ENCODE measurements around the gene TRPC5OS. TPM values are rescaled to one million over a fixed set of nuclear protein-coding genes. Genes with fewer than 3 reads are reported as not detected.

TRPC5OS gene
- total and polyA plus RNA-seq, 4 donors, result 0.02 TPM; not detected in 3

- TF ChIP-seq REST (IDR thresholded peaks at IDR 0.05) (no peak), RXRA (IDR thresholded peaks at IDR 0.05) (no peak), MAX (IDR thresholded peaks at IDR 0.05) (no peak), EGR1 (IDR thresholded peaks at IDR 0.05; ENCODE audit: low read depth in 2 of 2) (no peak), FOXA2 (IDR thresholded peaks at IDR 0.05) (no peak)
Measured at GRCh38 chrX:111837197-111837596, 38.8 kb upstream of the TRPC5OS start (continued).

- no peaks in the 10 kb centered on the region for H3K4me1 ChIP-seq (ENCODE audit: control insufficient read depth in 4 of 4, insufficient read depth in 4 of 4, low read length in 3 of 4)
- no peak for DNase-seq (ENCODE audit: low spot score)
- no peak overlapping the region for H3K4me3 ChIP-seq (ENCODE audit: low read depth in 1 of 3, low read length in 3 of 3)
- WGBS, result 75% methylated on average over 4 of the region's 4 CpGs
- H3K36me3 ChIP-seq (ENCODE audit: control insufficient read depth in 4 of 4, insufficient read depth in 3 of 4, low read depth in 1 of 4, low read length in 3 of 4), result no peaks in the 10 kb centered on the region
- H3K9ac ChIP-seq (ENCODE audit: low read depth in 1 of 2, low read length in 2 of 2), result no peak overlapping the region
- H3K9me3 ChIP-seq (ENCODE audit: control insufficient read depth in 4 of 4, low read length in 3 of 4), result no peaks in the 10 kb centered on the region
- TF ChIP-seq ATF3 (IDR thresholded peaks at IDR 0.05), result no peak
- no peak for TF ChIP-seq RAD21 (IDR thresholded peaks at IDR 0.05)
- TF ChIP-seq YY1 (IDR thresholded peaks at IDR 0.05), result no peak
- no peak for TF ChIP-seq ZBTB33 (IDR thresholded peaks at IDR 0.05)
- TF ChIP-seq FOXA2 (IDR thresholded peaks at IDR 0.05), result no peak
- no peak for TF ChIP-seq EGR1 (IDR thresholded peaks at IDR 0.05; ENCODE audit: low read depth in 2 of 2)
- no peak for TF ChIP-seq JUND (IDR thresholded peaks at IDR 0.05)
- no peak for TF ChIP-seq TAF1 (conservative IDR thresholded peaks at IDR 0.05)
- no peak for TF ChIP-seq CTCF (IDR thresholded peaks at IDR 0.05; ENCODE audit: low read depth, low read length, missing input control)
- no peak for TF ChIP-seq HNF4G (IDR thresholded peaks at IDR 0.05)
- no peak for TF ChIP-seq REST (IDR thresholded peaks at IDR 0.05)
- no peak for TF ChIP-seq GABPA (IDR thresholded peaks at IDR 0.05 in 1 of 2, conservative IDR thresholded peaks at IDR 0.05 in 1 of 2)
- TF ChIP-seq MAX (IDR thresholded peaks at IDR 0.05), result no peak
- TF ChIP-seq NR2F2 (IDR thresholded peaks at IDR 0.05), result no peak
- no peak for TF ChIP-seq SP1 (IDR thresholded peaks at IDR 0.05)
- no peak for TF ChIP-seq HNF4A (conservative IDR thresholded peaks at IDR 0.05)
- TF ChIP-seq FOXA1 (IDR thresholded peaks at IDR 0.05), result no peak
- H3K27me3 ChIP-seq (ENCODE audit: control insufficient read depth in 4 of 4, insufficient read depth in 4 of 4, low read length in 3 of 4), result peaks cover 0 to 4% (median 0%) of the 10 kb centered on the region in 4 donors
- H3K27ac ChIP-seq (ENCODE audit: low read depth in 1 of 2, low read length in 2 of 2), result no peak overlapping the region
Measured at GRCh38 chrX:111847491-111848133, 28.4 kb upstream of the TRPC5OS start.

Data from liver (tissue), 9 donors.